ENCODE measurements around the gene AZU1.

DNA sequence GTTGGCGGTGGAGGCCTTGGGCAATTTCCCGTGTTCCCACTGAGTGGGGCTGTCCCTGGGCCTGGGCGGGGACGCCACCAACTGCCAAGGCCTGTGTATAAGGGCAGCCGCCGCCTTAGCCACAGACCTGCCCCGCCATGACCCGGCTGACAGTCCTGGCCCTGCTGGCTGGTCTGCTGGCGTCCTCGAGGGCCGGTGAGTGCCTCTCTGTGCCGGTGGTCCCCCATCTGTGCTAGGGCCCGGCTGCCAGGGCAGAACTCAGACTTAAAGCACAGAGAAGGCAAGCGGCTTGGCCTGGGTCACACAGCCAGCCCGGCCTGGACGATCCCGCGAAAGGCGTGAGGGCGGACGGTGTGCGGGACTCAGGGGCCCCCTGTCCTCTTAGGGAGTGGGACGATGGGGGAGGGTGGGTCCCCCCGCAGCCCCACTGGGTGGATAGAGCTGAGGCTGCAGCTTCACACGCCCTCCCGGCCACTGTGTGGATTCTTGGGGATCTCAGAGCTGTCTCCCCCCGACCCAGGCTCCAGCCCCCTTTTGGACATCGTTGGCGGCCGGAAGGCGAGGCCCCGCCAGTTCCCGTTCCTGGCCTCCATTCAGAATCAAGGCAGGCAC is at the start of gene AZU1:
- TF ChIP-seq CTCF (conservative IDR thresholded peaks at IDR 0.05) (no peak), ZFX (IDR thresholded peaks at IDR 0.05) (no peak)
